Naive B cell (primary cell): ENCODE results near the gene EXOC6B. TPM values are rescaled to one million over a fixed set of nuclear protein-coding genes. Genes with fewer than 3 reads are reported as not detected.

Experiments used
- ATAC-seq, 2 donors: fragments of 150-1000 bp; cut with Tn5 transposase; 2 replicates each; pipeline ENCODE4 v1.10.0; 2021; ENCODE audit warnings: low read depth in 2 of 2, mild to moderate bottlenecking in 2 of 2, moderate library complexity in 2 of 2
- DNase-seq: peaks from one replicate; pipeline ENCODE4 v3.0.0; 2022
- H3K27ac Mint-ChIP-seq, 6 donors: one replicate each; pipeline ENCODE4 v1.8.0; 2020 to 2022; ENCODE audit warnings: mild to moderate bottlenecking in 6 of 6, mixed read lengths in 6 of 6, moderate library complexity in 5 of 6, inconsistent platforms in 2 of 6
- H3K27me3 Mint-ChIP-seq, 3 donors: one replicate each; pipeline ENCODE4 v1.8.0; 2021 to 2022; ENCODE audit warnings: mixed read lengths in 3 of 3, mild to moderate bottlenecking in 1 of 3
- H3K36me3 Mint-ChIP-seq, 2 donors: one replicate each; pipeline ENCODE4 v1.8.0; 2020 to 2022; ENCODE audit warnings: mixed read lengths in 2 of 2, inconsistent platforms in 1 of 2, mild to moderate bottlenecking in 1 of 2
- H3K4me1 Mint-ChIP-seq, 3 donors: one replicate each; pipeline ENCODE4 v1.8.0; 2020 to 2022; ENCODE audit warnings: mixed read lengths in 3 of 3, inconsistent platforms in 1 of 3, mild to moderate bottlenecking in 1 of 3, moderate library complexity in 1 of 3
- H3K4me3 Mint-ChIP-seq, 8 donors: one replicate each; pipeline ENCODE4 v1.8.0; 2020 to 2022; ENCODE audit warnings: mild to moderate bottlenecking in 8 of 8, mixed read lengths in 8 of 8, moderate library complexity in 8 of 8, inconsistent platforms in 2 of 8
- H3K9me3 Mint-ChIP-seq, 7 donors: one replicate each; pipeline ENCODE4 v1.8.0; 2020 to 2022; ENCODE audit warnings: mixed read lengths in 7 of 7, mild to moderate bottlenecking in 5 of 7, inconsistent platforms in 2 of 7, moderate library complexity in 1 of 7
- polyA plus RNA-seq, 6 donors: library from polyadenylated mRNA; unstranded; fragments of 300-500 nt; fragmentation: Illumina TruSeq; gene quantifications; one replicate each; pipeline ENCODE4 v1.2.3, GENCODE V29; 2021; ENCODE audit warnings: low read depth in 6 of 6

The EXOC6B gene
- polyA plus RNA-seq, 6 donors from 2014 or later: 1.8 to 3.0 (median 2.6) TPM; not detected in 1

DNA sequence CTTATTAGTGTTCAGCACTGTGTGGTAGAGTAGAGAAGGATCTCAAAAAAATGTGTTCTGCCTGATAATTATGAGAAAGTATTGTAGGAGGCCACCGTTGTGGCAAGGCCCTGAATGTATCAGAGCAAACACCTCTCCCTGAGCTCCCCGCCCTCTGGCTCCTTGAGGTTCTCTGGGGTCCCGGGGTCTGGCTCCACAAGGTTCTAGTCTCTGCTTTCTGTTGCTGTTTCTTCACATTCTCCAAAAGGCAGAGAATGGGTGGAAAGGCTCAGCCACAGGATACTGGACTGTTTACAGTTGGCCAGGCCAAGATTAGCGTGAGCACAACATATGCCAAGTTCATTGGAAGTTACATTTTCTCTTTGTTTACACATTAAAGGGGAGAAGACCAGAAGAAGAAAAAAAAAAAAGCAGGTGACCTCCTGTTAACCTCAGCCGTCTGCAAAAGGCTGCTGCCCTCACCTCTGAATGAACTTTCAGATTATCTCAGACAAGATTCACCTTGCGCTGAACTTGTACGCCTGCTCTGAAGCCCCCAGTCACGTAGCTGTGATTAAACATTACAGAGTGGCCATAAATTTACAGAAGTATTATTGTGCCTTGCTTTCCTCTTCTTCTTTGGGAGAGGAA lies 621.6 kb downstream of the EXOC6B start:
- DNase-seq (no peak), ATAC-seq (no peak)
- Mint-ChIP-seq H3K4me3 (no peak overlapping the region), H3K9me3 (no peaks in the 10 kb centered on the region), H3K36me3 (no peaks in the 10 kb centered on the region), H3K27me3 (no peaks in the 10 kb centered on the region), H3K4me1 (peaks cover 0 to 3% (median 0%) of the 10 kb centered on the region in 3 donors), H3K27ac (peak overlapping the region in 1 of 6 donors; percentile 12)

DNA sequence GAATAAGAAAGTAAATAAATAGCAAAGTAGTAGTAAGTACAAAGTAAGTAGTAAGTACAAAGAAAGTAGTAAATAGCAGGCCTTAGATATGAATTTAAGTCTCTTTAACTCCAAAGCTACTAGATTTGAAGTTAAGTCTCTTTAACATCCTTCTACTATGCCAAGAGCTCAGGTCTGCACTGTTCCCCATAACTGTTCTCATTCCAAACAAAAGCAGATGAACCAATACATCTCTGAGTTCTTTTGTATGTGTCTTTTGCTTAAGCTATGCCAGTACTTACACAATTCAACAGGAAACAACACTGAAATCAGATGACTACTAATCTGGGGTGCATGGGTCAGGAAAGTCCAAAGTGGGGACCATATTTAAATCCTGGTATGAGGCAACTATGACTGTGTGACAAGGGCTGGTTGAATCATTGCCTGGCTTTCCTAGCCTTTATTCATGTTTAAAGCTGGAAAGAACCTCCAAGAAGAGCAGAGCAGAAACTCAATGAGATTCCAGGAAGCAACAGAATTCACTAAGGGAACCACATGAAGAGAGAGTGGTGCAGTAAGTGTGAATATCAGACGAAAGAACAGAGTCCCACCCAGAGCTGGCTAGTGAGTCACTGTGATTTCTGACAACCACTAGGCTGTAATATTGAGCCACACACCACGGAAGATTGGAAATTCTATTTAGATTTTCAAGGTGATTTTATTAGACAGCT lies 627.1 kb downstream of the EXOC6B start:
- H3K27ac Mint-ChIP-seq: no peak overlapping the region
- ATAC-seq (no peak), DNase-seq (no peak)
- no peaks in the 10 kb centered on the region for H3K36me3 Mint-ChIP-seq
- H3K9me3 Mint-ChIP-seq: no peaks in the 10 kb centered on the region
- H3K4me3 Mint-ChIP-seq: no peak overlapping the region
- H3K4me1 Mint-ChIP-seq: no peaks in the 10 kb centered on the region
- no peaks in the 10 kb centered on the region for H3K27me3 Mint-ChIP-seq

DNA sequence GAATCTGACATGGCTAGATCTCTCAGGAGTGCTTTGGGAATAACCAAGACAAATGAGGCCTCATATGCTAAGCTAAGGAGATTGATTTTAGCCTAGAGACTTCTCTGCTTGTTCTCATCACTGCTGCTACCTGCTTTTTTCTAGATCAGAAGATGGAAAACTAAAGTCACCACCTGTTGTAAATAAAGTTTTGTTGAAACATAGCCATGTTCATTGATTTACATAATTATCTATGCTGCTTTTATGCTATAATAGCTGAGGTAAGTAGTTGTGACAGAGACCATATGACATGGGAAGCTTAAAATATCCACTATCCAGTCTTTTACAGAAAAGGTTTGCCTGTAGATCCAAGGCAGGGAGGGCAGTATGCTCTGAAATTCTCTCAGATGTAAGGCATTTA lies 632.1 kb downstream of the EXOC6B start:
- Mint-ChIP-seq H3K4me3 (no peak overlapping the region), H3K27ac (peak overlapping the region in 1 of 6 donors; percentile 72), H3K27me3 (no peaks in the 10 kb centered on the region), H3K9me3 (peaks cover 0 to 7% (median 2%) of the 10 kb centered on the region in 7 donors), H3K4me1 (peaks cover 0 to 5% (median 0%) of the 10 kb centered on the region in 3 donors), H3K36me3 (peaks cover 8 to 9% of the 10 kb centered on the region in 2 donors)
- DNase-seq: no peak
- no peak for ATAC-seq

DNA sequence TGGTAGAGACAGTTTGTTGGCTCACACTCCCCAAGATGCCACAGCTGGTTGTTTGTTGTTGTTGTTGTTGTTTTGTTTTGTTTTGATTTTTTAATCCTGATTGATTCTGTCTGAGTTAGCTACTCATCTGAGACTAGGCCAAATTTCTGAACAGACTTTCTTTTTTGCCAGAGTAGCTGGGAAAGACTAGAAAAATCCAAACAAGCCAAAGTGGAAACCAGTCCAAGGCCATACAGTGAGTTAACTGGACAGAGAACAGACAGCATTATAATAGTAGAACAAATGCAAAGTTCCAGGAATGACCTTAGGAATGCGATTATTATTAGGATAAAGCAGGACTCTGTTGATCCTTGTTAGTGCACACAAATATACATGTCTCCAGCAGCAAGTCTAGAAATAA lies 634.4 kb downstream of the EXOC6B start:
- H3K4me1 Mint-ChIP-seq: peaks cover 0 to 5% (median 0%) of the 10 kb centered on the region in 3 donors
- H3K27ac Mint-ChIP-seq: no peak overlapping the region
- no peak overlapping the region for H3K4me3 Mint-ChIP-seq
- H3K27me3 Mint-ChIP-seq: no peaks in the 10 kb centered on the region
- H3K36me3 Mint-ChIP-seq: peaks cover 15% of the 10 kb centered on the region in 2 donors
- ATAC-seq (no peak), DNase-seq (no peak)
- peaks cover 2 to 23% (median 6%) of the 10 kb centered on the region in 7 donors for H3K9me3 Mint-ChIP-seq

DNA sequence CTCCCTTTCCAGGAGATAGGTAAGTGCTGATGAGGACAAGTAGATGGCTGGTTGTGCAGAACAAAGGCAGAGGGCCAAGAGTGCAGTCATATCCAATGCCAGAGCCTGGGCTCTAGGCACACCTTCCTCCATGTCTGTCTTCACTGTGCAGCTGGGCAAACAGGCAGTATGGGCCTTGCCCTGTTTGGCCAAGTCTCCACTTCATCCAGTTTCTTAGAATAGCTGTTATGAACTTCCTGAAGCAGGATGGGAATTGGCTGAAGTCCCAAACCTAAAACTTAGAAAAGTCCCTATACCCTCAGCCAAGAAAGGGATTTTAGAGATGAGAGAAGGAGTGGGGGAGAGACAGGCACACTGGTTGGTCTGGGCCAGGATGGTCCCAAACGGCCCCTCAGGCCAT lies 640.6 kb downstream of the EXOC6B start:
- ATAC-seq: no peak
- H3K27me3 Mint-ChIP-seq: no peaks in the 10 kb centered on the region

DNA sequence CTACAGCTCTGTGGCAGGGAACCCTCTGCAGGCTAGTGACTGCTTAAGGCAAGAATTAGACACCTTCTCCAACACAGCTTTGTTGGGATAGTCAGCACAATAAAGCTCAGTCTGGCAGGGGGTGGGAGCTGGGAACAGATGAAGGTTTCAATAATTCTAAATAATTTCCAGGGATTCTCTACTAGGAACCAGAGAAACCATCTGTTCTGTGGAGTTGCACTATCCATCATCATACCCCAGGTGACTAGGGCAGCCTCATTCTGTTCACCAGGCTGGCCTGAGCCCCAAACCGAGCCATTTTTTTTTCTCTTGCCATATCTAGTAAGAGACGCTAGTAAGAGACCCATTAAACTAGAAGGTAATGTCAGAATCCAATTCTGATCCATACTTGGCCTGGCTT lies 642.4 kb downstream of the EXOC6B start:
- Mint-ChIP-seq H3K36me3 (peaks cover 19 to 20% of the 10 kb centered on the region in 2 donors), H3K27ac (no peak overlapping the region), H3K9me3 (peaks cover 0 to 18% (median 4%) of the 10 kb centered on the region in 7 donors), H3K4me1 (no peaks in the 10 kb centered on the region), H3K27me3 (no peaks in the 10 kb centered on the region), H3K4me3 (no peak overlapping the region)
- DNase-seq: no peak
- ATAC-seq: no peak

More for the DNA sequence above, 640.6 kb downstream of the EXOC6B start:
- Mint-ChIP-seq H3K36me3 (peaks cover 6 to 7% of the 10 kb centered on the region in 2 donors), H3K4me3 (no peak overlapping the region), H3K27ac (no peak overlapping the region), H3K4me1 (peaks cover 0 to 5% (median 0%) of the 10 kb centered on the region in 3 donors), H3K9me3 (peaks cover 2 to 28% (median 5%) of the 10 kb centered on the region in 7 donors)
- no peak for DNase-seq

DNA sequence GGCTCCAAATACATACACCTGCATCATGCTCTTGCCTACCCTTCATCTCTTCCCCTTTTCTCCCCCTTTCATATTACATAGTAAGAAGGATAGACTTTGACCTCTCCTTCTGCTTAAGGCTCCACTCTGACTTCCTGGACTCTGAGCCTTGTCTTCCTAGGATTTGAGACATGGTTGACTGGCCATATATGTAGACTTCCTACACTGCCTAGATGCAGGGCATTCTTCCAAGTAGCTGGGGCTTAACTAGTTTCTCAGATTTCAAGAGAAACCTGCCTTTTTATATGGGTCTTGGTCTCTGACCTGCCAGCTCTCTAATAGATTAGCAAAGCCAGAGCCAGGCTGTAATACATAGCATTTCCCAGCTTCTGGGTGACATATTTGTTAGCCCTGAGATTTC lies 642.8 kb downstream of the EXOC6B start:
- no peak overlapping the region for H3K27ac Mint-ChIP-seq
- H3K4me3 Mint-ChIP-seq: no peak overlapping the region
- peaks cover 0 to 14% (median 1%) of the 10 kb centered on the region in 7 donors for H3K9me3 Mint-ChIP-seq
- DNase-seq (no peak), ATAC-seq (no peak)
- peaks cover 17 to 19% of the 10 kb centered on the region in 2 donors for H3K36me3 Mint-ChIP-seq
- no peaks in the 10 kb centered on the region for H3K4me1 Mint-ChIP-seq
- no peaks in the 10 kb centered on the region for H3K27me3 Mint-ChIP-seq

DNA sequence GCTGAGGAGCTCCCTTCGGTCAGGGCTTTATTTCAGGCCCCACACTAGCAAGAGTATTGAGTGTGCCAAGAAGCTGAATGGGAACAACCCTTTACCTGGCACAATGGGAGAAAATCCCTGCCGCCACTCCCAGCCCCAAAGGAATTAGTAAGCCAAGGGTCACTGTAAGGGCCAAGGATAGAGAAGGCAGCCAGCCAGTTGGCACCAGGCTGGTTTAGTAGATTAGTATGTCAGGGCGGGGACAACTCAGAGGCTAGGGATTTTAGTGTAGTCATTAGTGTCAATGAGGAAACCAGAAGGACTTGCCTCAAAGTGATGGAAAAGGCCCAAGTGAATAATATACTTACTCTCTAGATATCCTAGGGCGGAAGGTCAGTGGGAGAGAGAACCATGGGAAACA lies 643.3 kb downstream of the EXOC6B start:
- H3K9me3 Mint-ChIP-seq: peaks cover 0 to 13% (median 0%) of the 10 kb centered on the region in 7 donors
- H3K27me3 Mint-ChIP-seq: no peaks in the 10 kb centered on the region
- no peak overlapping the region for H3K4me3 Mint-ChIP-seq
- H3K36me3 Mint-ChIP-seq: peaks cover 19% of the 10 kb centered on the region in 2 donors
- DNase-seq: no peak
- ATAC-seq: no peak
- no peaks in the 10 kb centered on the region for H3K4me1 Mint-ChIP-seq
- no peak overlapping the region for H3K27ac Mint-ChIP-seq

DNA sequence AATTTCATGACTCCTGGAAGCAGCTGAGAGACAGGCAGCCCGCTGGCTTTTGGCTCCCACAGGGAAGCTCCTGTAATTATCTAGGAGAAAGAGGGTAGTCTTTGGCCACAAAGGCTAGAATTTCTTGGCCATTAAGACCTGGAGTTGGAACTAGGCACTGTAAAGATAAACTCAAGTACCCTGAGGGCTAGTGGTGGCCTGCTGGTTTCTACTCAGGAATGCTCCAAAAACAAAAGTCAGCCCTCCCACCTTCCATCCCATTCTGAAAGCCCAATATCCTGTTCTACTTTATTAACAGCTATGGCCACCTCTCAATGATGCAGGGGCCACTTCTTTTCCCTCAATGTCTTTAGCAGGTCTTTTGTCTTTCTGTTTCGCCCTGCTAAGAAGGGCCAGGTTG lies 644.2 kb downstream of the EXOC6B start:
- ATAC-seq (no peak), DNase-seq (no peak)
- no peak overlapping the region for H3K4me3 Mint-ChIP-seq
- no peaks in the 10 kb centered on the region for H3K4me1 Mint-ChIP-seq
- H3K27ac Mint-ChIP-seq: no peak overlapping the region
- peaks cover 0 to 6% (median 0%) of the 10 kb centered on the region in 7 donors for H3K9me3 Mint-ChIP-seq
- H3K36me3 Mint-ChIP-seq: peaks cover 23 to 25% of the 10 kb centered on the region in 2 donors
- H3K27me3 Mint-ChIP-seq: no peaks in the 10 kb centered on the region

DNA sequence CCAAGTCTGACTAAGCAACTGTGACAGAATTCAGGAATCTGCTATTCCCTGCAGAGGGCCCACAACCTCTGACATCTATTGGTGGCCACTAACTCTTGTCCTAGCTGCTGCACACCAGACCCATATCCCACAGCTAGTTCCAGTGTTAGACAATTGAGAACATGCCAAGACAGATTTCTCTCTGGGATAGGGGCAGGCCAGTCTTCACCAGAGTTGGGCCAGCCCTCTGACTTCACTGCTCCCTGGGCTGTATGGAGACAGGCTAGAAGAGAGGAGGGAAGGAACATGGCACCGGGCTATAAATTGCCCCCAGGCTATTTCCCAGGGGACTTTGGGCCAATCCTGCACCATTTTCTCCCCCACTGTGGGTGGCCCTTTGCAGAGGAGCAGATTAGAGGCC lies 645.5 kb downstream of the EXOC6B start:
- H3K4me1 Mint-ChIP-seq: no peaks in the 10 kb centered on the region
- peaks cover 23 to 31% of the 10 kb centered on the region in 2 donors for H3K36me3 Mint-ChIP-seq
- H3K4me3 Mint-ChIP-seq: no peak overlapping the region
- DNase-seq (no peak), ATAC-seq (no peak)
- H3K27ac Mint-ChIP-seq: no peak overlapping the region
- no peaks in the 10 kb centered on the region for H3K27me3 Mint-ChIP-seq
- no peaks in the 10 kb centered on the region for H3K9me3 Mint-ChIP-seq

DNA sequence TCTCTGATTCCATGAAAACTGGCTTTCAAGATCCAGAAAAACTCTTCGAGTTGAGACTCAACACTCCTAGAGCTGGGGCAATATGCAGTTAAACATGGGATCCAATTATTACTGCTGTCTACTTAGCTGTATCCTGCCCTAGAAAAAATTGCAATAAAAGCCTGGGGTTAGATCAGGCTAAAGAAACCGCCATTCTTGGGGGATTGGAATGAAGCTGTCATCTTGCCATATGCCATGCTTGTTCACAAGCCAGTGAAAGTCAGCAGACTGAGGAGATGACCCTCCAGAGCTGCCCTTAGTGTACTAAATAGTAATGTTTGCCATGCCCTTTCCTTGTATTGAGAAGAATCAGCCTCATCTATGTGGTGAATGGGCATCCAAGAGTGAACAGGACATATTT lies 647.3 kb downstream of the EXOC6B start:
- Mint-ChIP-seq H3K4me3 (no peak overlapping the region), H3K27ac (no peak overlapping the region), H3K4me1 (no peaks in the 10 kb centered on the region), H3K27me3 (no peaks in the 10 kb centered on the region), H3K9me3 (no peaks in the 10 kb centered on the region), H3K36me3 (peaks cover 23 to 31% of the 10 kb centered on the region in 2 donors)
- no peak for DNase-seq
- no peak for ATAC-seq

DNA sequence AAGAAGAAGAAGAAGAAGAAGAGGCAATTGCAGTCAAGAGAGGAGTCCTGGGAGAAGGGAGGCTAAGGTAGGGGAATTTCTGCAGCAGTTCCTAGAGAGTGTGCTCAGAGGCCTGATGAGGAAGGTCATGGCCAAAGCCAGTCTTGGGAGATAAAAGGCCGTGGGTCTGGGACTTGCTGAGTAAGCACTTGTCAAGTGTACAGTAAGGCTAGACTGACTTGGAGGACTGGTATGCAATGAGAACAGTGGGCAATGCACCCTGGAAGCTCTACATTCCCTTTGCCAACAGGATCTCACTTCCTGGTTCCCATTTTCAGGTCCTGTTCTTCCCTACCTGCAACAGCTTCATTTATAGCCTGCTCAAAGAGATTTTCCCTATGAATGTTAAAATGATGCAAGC lies 649.6 kb downstream of the EXOC6B start:
- no peaks in the 10 kb centered on the region for H3K27me3 Mint-ChIP-seq
- no peaks in the 10 kb centered on the region for H3K4me1 Mint-ChIP-seq
- no peak overlapping the region for H3K4me3 Mint-ChIP-seq
- H3K9me3 Mint-ChIP-seq: no peaks in the 10 kb centered on the region
- H3K36me3 Mint-ChIP-seq: peaks cover 23 to 31% of the 10 kb centered on the region in 2 donors
- no peak for DNase-seq
- ATAC-seq: no peak
- no peak overlapping the region for H3K27ac Mint-ChIP-seq

DNA sequence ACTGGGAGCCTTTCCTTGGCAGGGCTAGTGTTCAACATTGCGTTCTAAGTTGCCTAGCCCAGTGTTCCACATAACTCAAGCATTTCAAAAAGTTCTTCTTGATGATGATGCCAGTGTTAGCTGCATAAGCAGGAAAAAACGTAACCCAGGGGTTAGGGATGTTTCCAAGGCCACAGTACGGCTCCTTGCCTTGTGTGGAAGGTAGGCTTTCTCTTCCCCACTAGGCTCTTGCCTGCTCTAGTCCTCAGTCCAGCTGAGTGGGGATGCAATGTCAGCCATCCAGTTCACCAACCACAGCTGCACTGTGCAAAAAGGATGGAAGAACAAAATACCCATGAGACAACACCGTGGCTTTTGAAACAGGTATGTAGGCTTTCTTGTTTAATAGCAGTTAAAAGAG lies 650.2 kb downstream of the EXOC6B start:
- DNase-seq (no peak), ATAC-seq (no peak)
- no peak overlapping the region for H3K4me3 Mint-ChIP-seq
- no peaks in the 10 kb centered on the region for H3K4me1 Mint-ChIP-seq
- peaks cover 0 to 4% (median 0%) of the 10 kb centered on the region in 7 donors for H3K9me3 Mint-ChIP-seq
- H3K27ac Mint-ChIP-seq: no peak overlapping the region
- peaks cover 23 to 31% of the 10 kb centered on the region in 2 donors for H3K36me3 Mint-ChIP-seq
- H3K27me3 Mint-ChIP-seq: no peaks in the 10 kb centered on the region

DNA sequence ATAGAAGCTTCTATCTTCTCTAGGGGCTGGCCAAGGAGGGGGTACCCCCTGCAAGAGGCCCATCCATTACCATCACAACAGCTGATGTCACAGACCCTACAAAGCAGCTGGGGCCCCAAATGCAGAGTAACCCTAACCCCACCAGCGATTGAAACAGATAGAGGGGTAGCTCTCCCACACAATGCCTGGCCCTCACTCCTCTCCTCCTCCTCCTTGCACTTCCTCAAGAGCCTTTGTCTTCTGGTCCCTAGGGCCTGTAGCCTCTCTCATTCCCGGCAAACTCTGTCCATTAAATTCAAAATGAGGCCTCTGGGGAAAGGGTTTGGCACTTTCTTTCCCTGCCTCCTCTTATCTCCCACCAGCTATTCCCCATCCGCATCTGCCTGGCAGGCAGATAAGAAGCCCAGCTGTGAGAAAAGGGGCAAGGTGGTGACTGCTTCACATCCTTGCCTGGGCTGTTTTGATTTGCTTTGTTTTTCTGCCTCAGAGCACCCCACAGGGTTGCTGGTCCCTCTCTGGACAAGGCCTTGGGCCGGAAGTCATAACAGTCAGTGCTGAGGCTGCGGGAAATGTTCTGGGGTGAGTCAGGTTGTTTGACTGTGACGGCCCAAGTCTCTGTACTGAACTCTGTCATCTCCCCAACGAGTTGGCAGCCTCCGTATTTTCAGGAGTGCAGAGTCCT lies 652.1 kb downstream of the EXOC6B start:
- no peak overlapping the region for H3K27ac Mint-ChIP-seq
- no peaks in the 10 kb centered on the region for H3K4me1 Mint-ChIP-seq
- DNase-seq (no peak), ATAC-seq (no peak)
- H3K27me3 Mint-ChIP-seq: no peaks in the 10 kb centered on the region
- no peak overlapping the region for H3K4me3 Mint-ChIP-seq
- H3K36me3 Mint-ChIP-seq: peaks cover 13 to 21% of the 10 kb centered on the region in 2 donors
- H3K9me3 Mint-ChIP-seq: peaks cover 0 to 8% (median 0%) of the 10 kb centered on the region in 7 donors
